WTC11 (cell line): ENCODE measurements around the gene EXPH5. TPM values are rescaled to one million over a fixed set of nuclear protein-coding genes. Genes with fewer than 3 reads are reported as not detected.

Experiments used
- ATAC-seq: fragments of 200-7000 bp; cut with Tn5 transposase; 2 replicates; pipeline ENCODE4 v1.10.0; 2021; ENCODE audit warnings: mild to moderate bottlenecking, moderate library complexity
- CTCF ChIA-PET: fragments of 300-600 bp; sonication (Branson Sonifier 250); formaldehyde crosslinking; loops from one replicate; lab custom pipeline; 2021; ENCODE audit warnings: antibody characterized with exemption; lab: Charles Lee
- POLR2A ChIA-PET: fragments of 350-600 bp; sonication (Branson Sonifier 250); formaldehyde crosslinking; loops from one replicate; lab custom pipeline; 2021; ENCODE audit warnings: antibody characterized with exemption; lab: Charles Lee
- DNase-seq: peaks from one replicate; pipeline ENCODE4 v3.0.0; 2021; ENCODE audit warnings: low spot score
- H3K27ac Mint-ChIP-seq: 2 replicates; pipeline ENCODE4 v1.8.0; 2021; ENCODE audit warnings: mixed read lengths
- H3K27me3 Mint-ChIP-seq: 2 replicates; pipeline ENCODE4 v1.8.0; 2021; ENCODE audit warnings: low read depth, mild to moderate bottlenecking, moderate library complexity, mixed read lengths
- H3K36me3 Mint-ChIP-seq: 2 replicates; pipeline ENCODE4 v1.8.0; 2021; ENCODE audit warnings: mixed read lengths
- H3K4me1 Mint-ChIP-seq: 2 replicates; pipeline ENCODE4 v1.8.0; 2022; ENCODE audit warnings: mixed read lengths
- H3K4me3 Mint-ChIP-seq: 2 replicates; pipeline ENCODE4 v1.8.0; 2021; ENCODE audit warnings: mild to moderate bottlenecking, moderate library complexity, mixed read lengths
- H3K9me3 Mint-ChIP-seq: 2 replicates; pipeline ENCODE4 v1.8.0; 2021; ENCODE audit warnings: mixed read lengths
- CBFB ChIP-seq: sonication (generic); formaldehyde crosslinking; IDR thresholded peaks from 2 replicates; pipeline ENCODE4 v1.8.1; 2022; ENCODE audit warnings: mild to moderate bottlenecking, low read depth, missing genetic modification reagents
- EMX1 ChIP-seq: fragments of 250-450 bp; sonication (Bioruptor Pico); IDR thresholded peaks from 2 replicates; pipeline ENCODE4 v1.8.0; 2021; ENCODE audit warnings: mild to moderate bottlenecking
- ETV6 ChIP-seq: sonication (generic); formaldehyde crosslinking; IDR thresholded peaks from 2 replicates; pipeline ENCODE4 v1.8.1; 2022; ENCODE audit warnings: mild to moderate bottlenecking, missing genetic modification reagents
- GTF2I ChIP-seq: fragments of 250-450 bp; sonication (Bioruptor Pico); conservative IDR thresholded peaks from 2 replicates; pipeline ENCODE4 v1.4.0; 2021; ENCODE audit warnings: mild to moderate bottlenecking
- HMGA2 ChIP-seq: fragments of 250-450 bp; sonication (Bioruptor Pico); IDR thresholded peaks from 2 replicates; pipeline ENCODE4 v1.4.0; 2021; ENCODE audit warnings: mild to moderate bottlenecking, moderate library complexity
- IRF2 ChIP-seq: sonication (generic); formaldehyde crosslinking; IDR thresholded peaks from 2 replicates; pipeline ENCODE4 v1.8.0; 2022; ENCODE audit warnings: low read depth, missing genetic modification reagents, borderline replicate concordance
- NFYB ChIP-seq: sonication (generic); formaldehyde crosslinking; conservative IDR thresholded peaks from 2 replicates; pipeline ENCODE4 v1.8.0; 2022; ENCODE audit warnings: low read depth, missing genetic modification reagents
- SMAD4 ChIP-seq: sonication (generic); formaldehyde crosslinking; IDR thresholded peaks from 2 replicates; pipeline ENCODE4 v1.8.0; 2022; ENCODE audit warnings: mild to moderate bottlenecking, missing genetic modification reagents
- SP1 ChIP-seq: sonication (generic); formaldehyde crosslinking; conservative IDR thresholded peaks from 2 replicates; pipeline ENCODE4 v1.8.1; 2022; ENCODE audit warnings: missing genetic modification reagents
- TEAD1 ChIP-seq: sonication (generic); formaldehyde crosslinking; IDR thresholded peaks from 2 replicates; pipeline ENCODE4 v1.8.0; 2022; ENCODE audit warnings: mild to moderate bottlenecking, missing genetic modification reagents
- TEAD4 ChIP-seq: sonication (generic); formaldehyde crosslinking; IDR thresholded peaks from 2 replicates; pipeline ENCODE4 v1.8.0; 2022; ENCODE audit warnings: mild to moderate bottlenecking, missing genetic modification reagents
- USF2 ChIP-seq: sonication (generic); formaldehyde crosslinking; IDR thresholded peaks from 2 replicates; pipeline ENCODE4 v1.8.1; 2023; ENCODE audit warnings: mild to moderate bottlenecking, missing genetic modification reagents, moderate library complexity
- ZNF263 ChIP-seq: sonication (generic); formaldehyde crosslinking; IDR thresholded peaks from 2 replicates; pipeline ENCODE4 v1.8.1; 2022; ENCODE audit warnings: low read depth, mild to moderate bottlenecking, moderate library complexity, missing genetic modification reagents
- ZNF423 ChIP-seq: fragments of 250-450 bp; sonication (Bioruptor Pico); IDR thresholded peaks from 2 replicates; pipeline ENCODE4 v2.1.2; 2022; ENCODE audit warnings: mild to moderate bottlenecking, moderate library complexity
- total RNA-seq: library from RNA; stranded (reverse); gene quantifications from 3 replicates; pipeline ENCODE4 v1.2.3, GENCODE V29; 2021
- TF ChIP-seq, protein P1 (sequence below): fragments of 250-450 bp; sonication (Bioruptor Pico); conservative IDR thresholded peaks from 2 replicates; pipeline ENCODE4 v1.9.0; 2021; ENCODE audit warnings: mild to moderate bottlenecking
- TF ChIP-seq, protein P2 (sequence below): fragments of 250-450 bp; sonication (Bioruptor Pico); IDR thresholded peaks from 2 replicates; pipeline ENCODE4 v1.9.0; 2021; ENCODE audit warnings: mild to moderate bottlenecking
- TF ChIP-seq, protein P3 (sequence below): sonication (generic); formaldehyde crosslinking; IDR thresholded peaks from 2 replicates; pipeline ENCODE4 v1.8.1; 2023; ENCODE audit warnings: mild to moderate bottlenecking, missing genetic modification reagents
- TF ChIP-seq, protein P4 (sequence below): sonication (generic); formaldehyde crosslinking; IDR thresholded peaks from 2 replicates; pipeline ENCODE4 v1.8.0; 2023; ENCODE audit warnings: missing genetic modification reagents, mild to moderate bottlenecking, borderline replicate concordance
- TF ChIP-seq, protein P5 (sequence below): fragments of 250-450 bp; sonication (Bioruptor Pico); IDR thresholded peaks from 2 replicates; pipeline ENCODE4 v2.1.2; 2022; ENCODE audit warnings: mild to moderate bottlenecking, moderate library complexity
- TF ChIP-seq, protein P6 (sequence below): sonication (generic); formaldehyde crosslinking; IDR thresholded peaks from 2 replicates; pipeline ENCODE4 v1.8.1; 2022; ENCODE audit warnings: low read depth, missing genetic modification reagents, borderline replicate concordance

Gene EXPH5
- total RNA-seq, 1 experiment from 2014 or later: 11.2 TPM

DNA sequence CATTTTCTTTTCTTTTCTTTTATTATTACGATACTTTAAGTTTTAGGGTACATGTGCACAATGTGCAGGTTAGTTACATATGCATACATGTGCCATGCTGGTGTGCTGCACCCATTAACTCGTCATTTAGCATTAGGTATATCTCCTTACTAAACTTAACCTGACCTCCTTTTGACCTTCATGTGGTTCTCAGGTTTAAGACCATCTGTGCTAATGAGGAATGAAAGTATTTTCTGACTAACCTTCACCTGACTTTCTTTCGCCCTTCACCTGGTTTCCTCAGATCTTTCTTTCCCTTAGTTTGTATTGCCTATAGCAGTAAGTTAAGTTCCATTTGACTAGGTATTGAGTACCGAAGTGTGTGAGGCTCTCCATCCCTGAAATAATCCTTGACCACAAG lies 6.5 kb downstream of the EXPH5 start:
- Mint-ChIP-seq H3K36me3 (no peaks in the 10 kb centered on the region), H3K9me3 (no peaks in the 10 kb centered on the region), H3K4me1 (peaks cover 34% of the 10 kb centered on the region), H3K27ac (peak overlapping the region; percentile 48), H3K27me3 (peaks cover 6% of the 10 kb centered on the region), H3K4me3 (no peak overlapping the region)
- CTCF ChIA-PET: no interaction called here
- POLR2A ChIA-PET: no interaction called here
- DNase-seq (no peak), ATAC-seq (no peak)
- TF ChIP-seq, protein P1, sequence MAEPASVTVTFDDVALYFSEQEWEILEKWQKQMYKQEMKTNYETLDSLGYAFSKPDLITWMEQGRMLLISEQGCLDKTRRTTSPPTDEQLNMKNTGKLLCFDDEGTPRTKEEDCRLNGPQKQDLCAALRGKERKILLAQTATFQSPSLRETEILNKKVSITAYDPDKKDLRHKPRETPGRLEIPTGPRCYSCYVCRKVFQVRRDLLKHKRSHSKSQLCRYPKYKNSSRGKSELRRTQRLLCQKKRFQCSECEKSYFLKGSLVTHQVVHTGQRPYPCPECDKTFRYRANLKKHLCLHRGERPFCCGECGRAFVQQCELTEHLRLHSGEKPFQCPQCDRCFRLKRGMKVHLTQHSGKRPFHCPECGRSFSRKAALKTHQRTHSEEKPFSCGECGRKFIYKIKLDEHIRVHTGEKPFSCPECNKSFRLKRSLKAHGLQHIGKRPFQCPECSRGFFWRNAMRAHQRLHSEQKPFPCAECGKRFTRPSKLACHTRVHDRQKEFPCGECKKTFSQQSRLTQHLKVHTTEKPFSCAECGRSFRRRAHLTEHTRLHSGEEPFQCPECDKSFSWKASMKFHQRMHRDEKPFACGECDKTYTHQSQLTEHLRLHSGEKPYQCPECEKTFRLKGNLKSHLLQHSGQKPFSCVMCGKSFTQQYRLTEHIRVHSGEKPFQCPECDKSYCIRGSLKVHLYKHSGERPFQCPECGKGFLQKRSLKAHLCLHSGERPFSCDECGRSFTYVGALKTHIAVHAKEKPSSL: no peak
- TF ChIP-seq EMX1 (CRISPR knock-in tag): no peak
- TF ChIP-seq, protein P2, sequence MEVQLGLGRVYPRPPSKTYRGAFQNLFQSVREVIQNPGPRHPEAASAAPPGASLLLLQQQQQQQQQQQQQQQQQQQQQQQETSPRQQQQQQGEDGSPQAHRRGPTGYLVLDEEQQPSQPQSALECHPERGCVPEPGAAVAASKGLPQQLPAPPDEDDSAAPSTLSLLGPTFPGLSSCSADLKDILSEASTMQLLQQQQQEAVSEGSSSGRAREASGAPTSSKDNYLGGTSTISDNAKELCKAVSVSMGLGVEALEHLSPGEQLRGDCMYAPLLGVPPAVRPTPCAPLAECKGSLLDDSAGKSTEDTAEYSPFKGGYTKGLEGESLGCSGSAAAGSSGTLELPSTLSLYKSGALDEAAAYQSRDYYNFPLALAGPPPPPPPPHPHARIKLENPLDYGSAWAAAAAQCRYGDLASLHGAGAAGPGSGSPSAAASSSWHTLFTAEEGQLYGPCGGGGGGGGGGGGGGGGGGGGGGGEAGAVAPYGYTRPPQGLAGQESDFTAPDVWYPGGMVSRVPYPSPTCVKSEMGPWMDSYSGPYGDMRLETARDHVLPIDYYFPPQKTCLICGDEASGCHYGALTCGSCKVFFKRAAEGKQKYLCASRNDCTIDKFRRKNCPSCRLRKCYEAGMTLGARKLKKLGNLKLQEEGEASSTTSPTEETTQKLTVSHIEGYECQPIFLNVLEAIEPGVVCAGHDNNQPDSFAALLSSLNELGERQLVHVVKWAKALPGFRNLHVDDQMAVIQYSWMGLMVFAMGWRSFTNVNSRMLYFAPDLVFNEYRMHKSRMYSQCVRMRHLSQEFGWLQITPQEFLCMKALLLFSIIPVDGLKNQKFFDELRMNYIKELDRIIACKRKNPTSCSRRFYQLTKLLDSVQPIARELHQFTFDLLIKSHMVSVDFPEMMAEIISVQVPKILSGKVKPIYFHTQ: no peak
- TF ChIP-seq ZNF263 (CRISPR knock-in tag): no peak
- TF ChIP-seq TEAD1: no peak

GRCh38 chr11:108586600-108586999 lies 7.0 kb downstream of the EXPH5 start:
- no peak for ATAC-seq
- TF ChIP-seq SP1 (CRISPR knock-in tag) (no peak), IRF2 (no peak), TEAD1 (no peak), SMAD4 (CRISPR knock-in tag) (no peak), TEAD4 (CRISPR knock-in tag) (no peak), HMGA2 (CRISPR knock-in tag) (no peak), NFYB (no peak), ZNF423 (CRISPR knock-in tag) (no peak), ETV6 (CRISPR knock-in tag) (no peak), USF2 (CRISPR knock-in tag) (no peak), CBFB (CRISPR knock-in tag) (no peak), GTF2I (CRISPR knock-in tag) (no peak)
- TF ChIP-seq, protein P3, sequence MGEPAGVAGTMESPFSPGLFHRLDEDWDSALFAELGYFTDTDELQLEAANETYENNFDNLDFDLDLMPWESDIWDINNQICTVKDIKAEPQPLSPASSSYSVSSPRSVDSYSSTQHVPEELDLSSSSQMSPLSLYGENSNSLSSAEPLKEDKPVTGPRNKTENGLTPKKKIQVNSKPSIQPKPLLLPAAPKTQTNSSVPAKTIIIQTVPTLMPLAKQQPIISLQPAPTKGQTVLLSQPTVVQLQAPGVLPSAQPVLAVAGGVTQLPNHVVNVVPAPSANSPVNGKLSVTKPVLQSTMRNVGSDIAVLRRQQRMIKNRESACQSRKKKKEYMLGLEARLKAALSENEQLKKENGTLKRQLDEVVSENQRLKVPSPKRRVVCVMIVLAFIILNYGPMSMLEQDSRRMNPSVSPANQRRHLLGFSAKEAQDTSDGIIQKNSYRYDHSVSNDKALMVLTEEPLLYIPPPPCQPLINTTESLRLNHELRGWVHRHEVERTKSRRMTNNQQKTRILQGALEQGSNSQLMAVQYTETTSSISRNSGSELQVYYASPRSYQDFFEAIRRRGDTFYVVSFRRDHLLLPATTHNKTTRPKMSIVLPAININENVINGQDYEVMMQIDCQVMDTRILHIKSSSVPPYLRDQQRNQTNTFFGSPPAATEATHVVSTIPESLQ: no peak
- TF ChIP-seq, protein P4, sequence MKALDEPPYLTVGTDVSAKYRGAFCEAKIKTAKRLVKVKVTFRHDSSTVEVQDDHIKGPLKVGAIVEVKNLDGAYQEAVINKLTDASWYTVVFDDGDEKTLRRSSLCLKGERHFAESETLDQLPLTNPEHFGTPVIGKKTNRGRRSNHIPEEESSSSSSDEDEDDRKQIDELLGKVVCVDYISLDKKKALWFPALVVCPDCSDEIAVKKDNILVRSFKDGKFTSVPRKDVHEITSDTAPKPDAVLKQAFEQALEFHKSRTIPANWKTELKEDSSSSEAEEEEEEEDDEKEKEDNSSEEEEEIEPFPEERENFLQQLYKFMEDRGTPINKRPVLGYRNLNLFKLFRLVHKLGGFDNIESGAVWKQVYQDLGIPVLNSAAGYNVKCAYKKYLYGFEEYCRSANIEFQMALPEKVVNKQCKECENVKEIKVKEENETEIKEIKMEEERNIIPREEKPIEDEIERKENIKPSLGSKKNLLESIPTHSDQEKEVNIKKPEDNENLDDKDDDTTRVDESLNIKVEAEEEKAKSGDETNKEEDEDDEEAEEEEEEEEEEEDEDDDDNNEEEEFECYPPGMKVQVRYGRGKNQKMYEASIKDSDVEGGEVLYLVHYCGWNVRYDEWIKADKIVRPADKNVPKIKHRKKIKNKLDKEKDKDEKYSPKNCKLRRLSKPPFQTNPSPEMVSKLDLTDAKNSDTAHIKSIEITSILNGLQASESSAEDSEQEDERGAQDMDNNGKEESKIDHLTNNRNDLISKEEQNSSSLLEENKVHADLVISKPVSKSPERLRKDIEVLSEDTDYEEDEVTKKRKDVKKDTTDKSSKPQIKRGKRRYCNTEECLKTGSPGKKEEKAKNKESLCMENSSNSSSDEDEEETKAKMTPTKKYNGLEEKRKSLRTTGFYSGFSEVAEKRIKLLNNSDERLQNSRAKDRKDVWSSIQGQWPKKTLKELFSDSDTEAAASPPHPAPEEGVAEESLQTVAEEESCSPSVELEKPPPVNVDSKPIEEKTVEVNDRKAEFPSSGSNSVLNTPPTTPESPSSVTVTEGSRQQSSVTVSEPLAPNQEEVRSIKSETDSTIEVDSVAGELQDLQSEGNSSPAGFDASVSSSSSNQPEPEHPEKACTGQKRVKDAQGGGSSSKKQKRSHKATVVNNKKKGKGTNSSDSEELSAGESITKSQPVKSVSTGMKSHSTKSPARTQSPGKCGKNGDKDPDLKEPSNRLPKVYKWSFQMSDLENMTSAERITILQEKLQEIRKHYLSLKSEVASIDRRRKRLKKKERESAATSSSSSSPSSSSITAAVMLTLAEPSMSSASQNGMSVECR (CRISPR knock-in tag): no peak
- TF ChIP-seq, protein P5, sequence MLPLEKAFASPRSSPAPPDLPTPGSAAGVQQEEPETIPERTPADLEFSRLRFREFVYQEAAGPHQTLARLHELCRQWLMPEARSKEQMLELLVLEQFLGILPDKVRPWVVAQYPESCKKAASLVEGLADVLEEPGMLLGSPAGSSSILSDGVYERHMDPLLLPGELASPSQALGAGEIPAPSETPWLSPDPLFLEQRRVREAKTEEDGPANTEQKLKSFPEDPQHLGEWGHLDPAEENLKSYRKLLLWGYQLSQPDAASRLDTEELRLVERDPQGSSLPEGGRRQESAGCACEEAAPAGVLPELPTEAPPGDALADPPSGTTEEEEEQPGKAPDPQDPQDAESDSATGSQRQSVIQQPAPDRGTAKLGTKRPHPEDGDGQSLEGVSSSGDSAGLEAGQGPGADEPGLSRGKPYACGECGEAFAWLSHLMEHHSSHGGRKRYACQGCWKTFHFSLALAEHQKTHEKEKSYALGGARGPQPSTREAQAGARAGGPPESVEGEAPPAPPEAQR: no peak
- TF ChIP-seq, protein P6, sequence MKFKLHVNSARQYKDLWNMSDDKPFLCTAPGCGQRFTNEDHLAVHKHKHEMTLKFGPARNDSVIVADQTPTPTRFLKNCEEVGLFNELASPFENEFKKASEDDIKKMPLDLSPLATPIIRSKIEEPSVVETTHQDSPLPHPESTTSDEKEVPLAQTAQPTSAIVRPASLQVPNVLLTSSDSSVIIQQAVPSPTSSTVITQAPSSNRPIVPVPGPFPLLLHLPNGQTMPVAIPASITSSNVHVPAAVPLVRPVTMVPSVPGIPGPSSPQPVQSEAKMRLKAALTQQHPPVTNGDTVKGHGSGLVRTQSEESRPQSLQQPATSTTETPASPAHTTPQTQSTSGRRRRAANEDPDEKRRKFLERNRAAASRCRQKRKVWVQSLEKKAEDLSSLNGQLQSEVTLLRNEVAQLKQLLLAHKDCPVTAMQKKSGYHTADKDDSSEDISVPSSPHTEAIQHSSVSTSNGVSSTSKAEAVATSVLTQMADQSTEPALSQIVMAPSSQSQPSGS (CRISPR knock-in tag): no peak

More at GRCh38 chr11:108586600-108586999, 7.0 kb downstream of the EXPH5 start:
- Mint-ChIP-seq H3K4me1 (peaks cover 29% of the 10 kb centered on the region), H3K9me3 (no peaks in the 10 kb centered on the region), H3K27me3 (0 out of 2 replicates have a peak, but pooled peaks cover under 1% of the 10 kb centered on the region), H3K27ac (peak overlapping the region; percentile 52), H3K4me3 (no peak overlapping the region), H3K36me3 (no peaks in the 10 kb centered on the region)
- POLR2A ChIA-PET: no interaction called here
- no peak for DNase-seq
- CTCF ChIA-PET: no interaction called here
